ENCODE results near the gene SUSD4.

GRCh38 chr1:223330466-223330865 lies 33.5 kb downstream of the SUSD4 start:
- TF ChIP-seq CBX2 (IDR thresholded peaks at IDR 0.05; ENCODE audit: borderline replicate concordance, low read depth) (no peak), NFE2L2 (conservative IDR thresholded peaks at IDR 0.05; ENCODE audit: low read length) (no peak)
- TF ChIP-seq, protein P1, sequence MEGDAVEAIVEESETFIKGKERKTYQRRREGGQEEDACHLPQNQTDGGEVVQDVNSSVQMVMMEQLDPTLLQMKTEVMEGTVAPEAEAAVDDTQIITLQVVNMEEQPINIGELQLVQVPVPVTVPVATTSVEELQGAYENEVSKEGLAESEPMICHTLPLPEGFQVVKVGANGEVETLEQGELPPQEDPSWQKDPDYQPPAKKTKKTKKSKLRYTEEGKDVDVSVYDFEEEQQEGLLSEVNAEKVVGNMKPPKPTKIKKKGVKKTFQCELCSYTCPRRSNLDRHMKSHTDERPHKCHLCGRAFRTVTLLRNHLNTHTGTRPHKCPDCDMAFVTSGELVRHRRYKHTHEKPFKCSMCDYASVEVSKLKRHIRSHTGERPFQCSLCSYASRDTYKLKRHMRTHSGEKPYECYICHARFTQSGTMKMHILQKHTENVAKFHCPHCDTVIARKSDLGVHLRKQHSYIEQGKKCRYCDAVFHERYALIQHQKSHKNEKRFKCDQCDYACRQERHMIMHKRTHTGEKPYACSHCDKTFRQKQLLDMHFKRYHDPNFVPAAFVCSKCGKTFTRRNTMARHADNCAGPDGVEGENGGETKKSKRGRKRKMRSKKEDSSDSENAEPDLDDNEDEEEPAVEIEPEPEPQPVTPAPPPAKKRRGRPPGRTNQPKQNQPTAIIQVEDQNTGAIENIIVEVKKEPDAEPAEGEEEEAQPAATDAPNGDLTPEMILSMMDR (IDR thresholded peaks at IDR 0.05), result no peak

Measured in A549 (cell line).